ENCODE results near the gene DTHD1.

DTHD1 gene

GRCh38 chr4:36325499-36325898, 44.1 kb downstream of the DTHD1 start:
- no peak overlapping the region for H3K4me2 ChIP-seq (ENCODE audit: low read length, poor library complexity, severe bottlenecking)
- no peak overlapping the region for H2BK5ac ChIP-seq (ENCODE audit: low read depth, low read length, poor library complexity, severe bottlenecking)
- no peak overlapping the region for H2AFZ ChIP-seq (ENCODE audit: low read depth, low read length)
- H3K4me1 ChIP-seq (ENCODE audit: control insufficient read depth, insufficient read depth, low read depth, low read length): no peaks in the 10 kb centered on the region
- no peaks in the 10 kb centered on the region for H3K36me3 ChIP-seq (ENCODE audit: control insufficient read depth in 1 of 2, insufficient read depth in 2 of 2, low read depth in 1 of 2, low read length in 2 of 2)
- H3K4me3 ChIP-seq (ENCODE audit: insufficient read depth in 1 of 2, low read depth in 1 of 2, low read length in 2 of 2): no peak overlapping the region
- no peak overlapping the region for H3K27ac ChIP-seq (ENCODE audit: low read length, poor library complexity, severe bottlenecking)
- H2BK120ac ChIP-seq (ENCODE audit: low read depth, low read length): no peak overlapping the region
- H4K8ac ChIP-seq (ENCODE audit: low read length): no peak overlapping the region
- no peak for DNase-seq
- H3K9ac ChIP-seq (ENCODE audit: low read length): no peak overlapping the region
- no peaks in the 10 kb centered on the region for H3K9me3 ChIP-seq (ENCODE audit: control insufficient read depth, low read length)
- H2BK12ac ChIP-seq (ENCODE audit: low read length in 2 of 2): no peak overlapping the region
- H3K23ac ChIP-seq (ENCODE audit: low read length in 2 of 2): no peak overlapping the region
- no peaks in the 10 kb centered on the region for H3K79me1 ChIP-seq (replicated peaks; ENCODE audit: low read length, poor library complexity, severe bottlenecking)
- no peak overlapping the region for H3K4ac ChIP-seq (ENCODE audit: low read depth in 1 of 2, low read length in 2 of 2)
- H3K27me3 ChIP-seq (ENCODE audit: control insufficient read depth in 1 of 2, insufficient read depth in 1 of 2, low read length in 2 of 2): no peaks in the 10 kb centered on the region
- H4K91ac ChIP-seq (ENCODE audit: low read length): no peak overlapping the region
- 44% methylated on average over 1 of the region's 1 CpG for WGBS
- H2AK5ac ChIP-seq (ENCODE audit: low read length, severe bottlenecking): no peak overlapping the region
- no peak overlapping the region for H3K18ac ChIP-seq (ENCODE audit: low read depth in 1 of 2, low read length in 2 of 2)
- H3K14ac ChIP-seq (ENCODE audit: low read length in 2 of 2): no peak overlapping the region
- H2BK15ac ChIP-seq (ENCODE audit: low read depth, poor library complexity, severe bottlenecking): no peak overlapping the region

GRCh38 chr4:36325926-36326325, 44.5 kb downstream of the DTHD1 start:
- no peak overlapping the region for H3K27ac ChIP-seq (ENCODE audit: low read length, poor library complexity, severe bottlenecking)
- no peak overlapping the region for H3K18ac ChIP-seq (ENCODE audit: low read depth in 1 of 2, low read length in 2 of 2)
- H2BK15ac ChIP-seq (ENCODE audit: low read depth, poor library complexity, severe bottlenecking): no peak overlapping the region
- no peak overlapping the region for H3K14ac ChIP-seq (ENCODE audit: low read length in 2 of 2)
- no peaks in the 10 kb centered on the region for H3K79me1 ChIP-seq (replicated peaks; ENCODE audit: low read length, poor library complexity, severe bottlenecking)
- H4K8ac ChIP-seq (ENCODE audit: low read length): no peak overlapping the region
- H3K4me2 ChIP-seq (ENCODE audit: low read length, poor library complexity, severe bottlenecking): no peak overlapping the region
- DNase-seq: no peak
- WGBS: 71% methylated on average over 3 of the region's 3 CpGs
- H3K36me3 ChIP-seq (ENCODE audit: control insufficient read depth in 1 of 2, insufficient read depth in 2 of 2, low read depth in 1 of 2, low read length in 2 of 2): no peaks in the 10 kb centered on the region
- no peak overlapping the region for H2BK5ac ChIP-seq (ENCODE audit: low read depth, low read length, poor library complexity, severe bottlenecking)
- no peak overlapping the region for H4K91ac ChIP-seq (ENCODE audit: low read length)
- no peak overlapping the region for H3K9ac ChIP-seq (ENCODE audit: low read length)
- H3K4me3 ChIP-seq (ENCODE audit: insufficient read depth in 1 of 2, low read depth in 1 of 2, low read length in 2 of 2): no peak overlapping the region
- H3K4me1 ChIP-seq (ENCODE audit: control insufficient read depth, insufficient read depth, low read depth, low read length): no peaks in the 10 kb centered on the region
- no peak overlapping the region for H2AK5ac ChIP-seq (ENCODE audit: low read length, severe bottlenecking)
- no peak overlapping the region for H2BK12ac ChIP-seq (ENCODE audit: low read length in 2 of 2)
- H3K4ac ChIP-seq (ENCODE audit: low read depth in 1 of 2, low read length in 2 of 2): no peak overlapping the region
- no peak overlapping the region for H2BK120ac ChIP-seq (ENCODE audit: low read depth, low read length)
- no peaks in the 10 kb centered on the region for H3K9me3 ChIP-seq (ENCODE audit: control insufficient read depth, low read length)
- no peak overlapping the region for H3K23ac ChIP-seq (ENCODE audit: low read length in 2 of 2)
- H2AFZ ChIP-seq (ENCODE audit: low read depth, low read length): no peak overlapping the region
- H3K27me3 ChIP-seq (ENCODE audit: control insufficient read depth in 1 of 2, insufficient read depth in 1 of 2, low read length in 2 of 2): no peaks in the 10 kb centered on the region

GRCh38 chr4:36326476-36327029, 45.1 kb downstream of the DTHD1 start:
- no peak overlapping the region for H3K4me3 ChIP-seq (ENCODE audit: insufficient read depth in 1 of 2, low read depth in 1 of 2, low read length in 2 of 2)
- no peak overlapping the region for H3K9ac ChIP-seq (ENCODE audit: low read length)
- H3K9me3 ChIP-seq (ENCODE audit: control insufficient read depth, low read length): no peaks in the 10 kb centered on the region
- no peaks in the 10 kb centered on the region for H3K27me3 ChIP-seq (ENCODE audit: control insufficient read depth in 1 of 2, insufficient read depth in 1 of 2, low read length in 2 of 2)
- H3K14ac ChIP-seq (ENCODE audit: low read length in 2 of 2): no peak overlapping the region
- DNase-seq: no peak
- WGBS: 96% methylated on average over 4 of the region's 4 CpGs
- no peaks in the 10 kb centered on the region for H3K4me1 ChIP-seq (ENCODE audit: control insufficient read depth, insufficient read depth, low read depth, low read length)
- no peaks in the 10 kb centered on the region for H3K79me1 ChIP-seq (replicated peaks; ENCODE audit: low read length, poor library complexity, severe bottlenecking)
- H3K36me3 ChIP-seq (ENCODE audit: control insufficient read depth in 1 of 2, insufficient read depth in 2 of 2, low read depth in 1 of 2, low read length in 2 of 2): no peaks in the 10 kb centered on the region
- H3K23ac ChIP-seq (ENCODE audit: low read length in 2 of 2): no peak overlapping the region
- H3K18ac ChIP-seq (ENCODE audit: low read depth in 1 of 2, low read length in 2 of 2): no peak overlapping the region
- no peak overlapping the region for H2AK5ac ChIP-seq (ENCODE audit: low read length, severe bottlenecking)
- no peak overlapping the region for H4K8ac ChIP-seq (ENCODE audit: low read length)
- no peak overlapping the region for H3K4ac ChIP-seq (ENCODE audit: low read depth in 1 of 2, low read length in 2 of 2)
- no peak overlapping the region for H2BK120ac ChIP-seq (ENCODE audit: low read depth, low read length)
- no peak overlapping the region for H3K4me2 ChIP-seq (ENCODE audit: low read length, poor library complexity, severe bottlenecking)
- no peak overlapping the region for H3K27ac ChIP-seq (ENCODE audit: low read length, poor library complexity, severe bottlenecking)
- H2BK15ac ChIP-seq (ENCODE audit: low read depth, poor library complexity, severe bottlenecking): no peak overlapping the region
- no peak overlapping the region for H2BK12ac ChIP-seq (ENCODE audit: low read length in 2 of 2)
- no peak overlapping the region for H4K91ac ChIP-seq (ENCODE audit: low read length)
- H2AFZ ChIP-seq (ENCODE audit: low read depth, low read length): no peak overlapping the region
- no peak overlapping the region for H2BK5ac ChIP-seq (ENCODE audit: low read depth, low read length, poor library complexity, severe bottlenecking)

DNA sequence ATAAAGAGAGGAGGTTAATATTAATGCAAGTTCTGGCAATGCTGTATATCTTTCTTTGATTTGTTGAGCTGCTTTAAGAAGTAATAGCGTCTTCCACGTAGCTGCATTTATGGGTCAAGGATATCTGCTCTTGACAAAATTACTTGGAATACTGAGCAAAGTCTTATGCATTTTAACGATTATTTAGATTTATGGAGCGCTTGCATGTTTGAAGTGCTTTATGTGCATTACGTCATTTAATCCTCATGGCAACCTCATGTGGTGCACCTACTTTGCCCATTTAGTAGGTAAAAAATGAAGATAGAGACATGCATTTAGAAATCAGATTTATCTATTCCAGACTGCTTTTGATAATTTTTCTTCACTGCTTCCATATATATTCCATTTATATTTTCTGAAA, 46.0 kb downstream of the DTHD1 start:
- 89% methylated on average over 3 of the region's 5 CpGs for WGBS
- Histone ChIP-seq H2BK120ac (ENCODE audit: low read depth, low read length) (no peak overlapping the region), H3K4ac (ENCODE audit: low read depth in 1 of 2, low read length in 2 of 2) (no peak overlapping the region)

More for the DNA sequence above, 46.0 kb downstream of the DTHD1 start:
- H3K27me3 ChIP-seq (ENCODE audit: control insufficient read depth in 1 of 2, insufficient read depth in 1 of 2, low read length in 2 of 2): no peaks in the 10 kb centered on the region
- H3K9ac ChIP-seq (ENCODE audit: low read length): no peak overlapping the region
- H2AFZ ChIP-seq (ENCODE audit: low read depth, low read length): no peak overlapping the region
- H2BK5ac ChIP-seq (ENCODE audit: low read depth, low read length, poor library complexity, severe bottlenecking): no peak overlapping the region
- H3K4me1 ChIP-seq (ENCODE audit: control insufficient read depth, insufficient read depth, low read depth, low read length): no peaks in the 10 kb centered on the region
- no peak overlapping the region for H4K8ac ChIP-seq (ENCODE audit: low read length)
- H3K4me2 ChIP-seq (ENCODE audit: low read length, poor library complexity, severe bottlenecking): no peak overlapping the region
- H4K91ac ChIP-seq (ENCODE audit: low read length): no peak overlapping the region
- no peak overlapping the region for H2AK5ac ChIP-seq (ENCODE audit: low read length, severe bottlenecking)
- DNase-seq: no peak
- no peaks in the 10 kb centered on the region for H3K79me1 ChIP-seq (replicated peaks; ENCODE audit: low read length, poor library complexity, severe bottlenecking)
- no peak overlapping the region for H3K18ac ChIP-seq (ENCODE audit: low read depth in 1 of 2, low read length in 2 of 2)
- no peaks in the 10 kb centered on the region for H3K36me3 ChIP-seq (ENCODE audit: control insufficient read depth in 1 of 2, insufficient read depth in 2 of 2, low read depth in 1 of 2, low read length in 2 of 2)
- H3K4me3 ChIP-seq (ENCODE audit: insufficient read depth in 1 of 2, low read depth in 1 of 2, low read length in 2 of 2): no peak overlapping the region
- no peak overlapping the region for H2BK15ac ChIP-seq (ENCODE audit: low read depth, poor library complexity, severe bottlenecking)
- no peak overlapping the region for H2BK12ac ChIP-seq (ENCODE audit: low read length in 2 of 2)
- H3K9me3 ChIP-seq (ENCODE audit: control insufficient read depth, low read length): no peaks in the 10 kb centered on the region
- H3K27ac ChIP-seq (ENCODE audit: low read length, poor library complexity, severe bottlenecking): no peak overlapping the region
- H3K23ac ChIP-seq (ENCODE audit: low read length in 2 of 2): no peak overlapping the region
- H3K14ac ChIP-seq (ENCODE audit: low read length in 2 of 2): no peak overlapping the region
